CD8-positive, alpha-beta memory T cell (primary cell): ENCODE data around the gene ITGA6. TPM values are rescaled to one million over a fixed set of nuclear protein-coding genes. Genes with fewer than 3 reads are reported as not detected.
A peak's percentile ranks its signal among the peaks of the same experiment; 100 is the strongest.

Experiments
- CTCF ChIA-PET: fragments of 350-600 bp; sonication (Branson Sonifier 250); formaldehyde crosslinking; loops from one replicate; lab custom pipeline; 2021; ENCODE audit warnings: antibody characterized with exemption; lab: Charles Lee
- POLR2A ChIA-PET: fragments of 350-600 bp; sonication (Branson Sonifier 250); formaldehyde crosslinking; loops from one replicate; lab custom pipeline; 2021; ENCODE audit warnings: antibody characterized with exemption; lab: Charles Lee
- DNase-seq, 5 donors: peaks; one replicate each; pipeline versions ENCODE4 v3.0.0 to v3.0.0-alpha.2; 2020 to 2022; ENCODE audit warnings: mixed read lengths in 1 of 5
- H3K27ac ChIP-seq: one replicate; pipeline ENCODE4 v1.7.0; 2013; ENCODE audit warnings: low read depth, mild to moderate bottlenecking, low read length, moderate library complexity
- H3K27me3 ChIP-seq: 2 replicates; pipeline ENCODE4 v1.7.0; 2013; ENCODE audit warnings: low read length, mild to moderate bottlenecking; ENCODE audit not compliant: insufficient read depth, poor library complexity, severe bottlenecking
- H3K36me3 ChIP-seq: 2 replicates; pipeline ENCODE4 v1.7.0; 2013; ENCODE audit warnings: mild to moderate bottlenecking, low read length, moderate library complexity; ENCODE audit not compliant: insufficient read depth
- H3K4me1 ChIP-seq: 2 replicates; pipeline ENCODE4 v1.7.0; 2013; ENCODE audit warnings: mild to moderate bottlenecking, low read length, moderate library complexity; ENCODE audit not compliant: insufficient read depth
- H3K4me3 ChIP-seq: 2 replicates; pipeline ENCODE4 v1.7.0; 2013; ENCODE audit warnings: mild to moderate bottlenecking, low read length
- H3K9me3 ChIP-seq: 2 replicates; pipeline ENCODE4 v1.7.0; 2013; ENCODE audit warnings: mild to moderate bottlenecking, low read length
- H3K27ac Mint-ChIP-seq, 8 donors: one replicate each; pipeline ENCODE4 v1.8.0; 2020 to 2021; ENCODE audit warnings: mixed read lengths in 8 of 8, mild to moderate bottlenecking in 6 of 8, inconsistent platforms in 3 of 8, moderate library complexity in 3 of 8
- H3K27me3 Mint-ChIP-seq, 2 donors: one replicate each; pipeline ENCODE4 v1.8.0; 2020 to 2021; ENCODE audit warnings: mixed read lengths in 2 of 2, mild to moderate bottlenecking in 1 of 2, moderate library complexity in 1 of 2
- H3K36me3 Mint-ChIP-seq, 3 donors: one replicate each; pipeline ENCODE4 v1.8.0; 2020 to 2021; ENCODE audit warnings: mixed read lengths in 3 of 3, inconsistent platforms in 1 of 3, mild to moderate bottlenecking in 1 of 3
- H3K4me1 Mint-ChIP-seq, 3 donors: one replicate each; pipeline ENCODE4 v1.8.0; 2020 to 2021; ENCODE audit warnings: mixed read lengths in 3 of 3, inconsistent platforms in 1 of 3, mild to moderate bottlenecking in 1 of 3
- H3K4me3 Mint-ChIP-seq, 7 donors: one replicate each; pipeline ENCODE4 v1.8.0; 2020 to 2021; ENCODE audit warnings: mixed read lengths in 7 of 7, mild to moderate bottlenecking in 6 of 7, moderate library complexity in 4 of 7, inconsistent platforms in 2 of 7
- H3K9me3 Mint-ChIP-seq, 5 donors: one replicate each; pipeline ENCODE4 v1.8.0; 2020 to 2022; ENCODE audit warnings: mixed read lengths in 5 of 5, mild to moderate bottlenecking in 3 of 5, moderate library complexity in 2 of 5, inconsistent platforms in 1 of 5
- polyA plus RNA-seq: library from polyadenylated mRNA; unstranded; fragments of 300-500 nt; fragmentation: Illumina TruSeq; gene quantifications from one replicate; pipeline ENCODE4 v1.2.3, GENCODE V29; 2021
- total RNA-seq, 2 experiments: library from RNA; stranded (reverse); gene quantifications; one replicate each; pipeline ENCODE4 v1.2.3, GENCODE V29; 2021

ITGA6 gene
- total and polyA plus RNA-seq, 3 experiments from 2014 or later: 8.0 to 39.4 (median 9.0) TPM

DNA sequence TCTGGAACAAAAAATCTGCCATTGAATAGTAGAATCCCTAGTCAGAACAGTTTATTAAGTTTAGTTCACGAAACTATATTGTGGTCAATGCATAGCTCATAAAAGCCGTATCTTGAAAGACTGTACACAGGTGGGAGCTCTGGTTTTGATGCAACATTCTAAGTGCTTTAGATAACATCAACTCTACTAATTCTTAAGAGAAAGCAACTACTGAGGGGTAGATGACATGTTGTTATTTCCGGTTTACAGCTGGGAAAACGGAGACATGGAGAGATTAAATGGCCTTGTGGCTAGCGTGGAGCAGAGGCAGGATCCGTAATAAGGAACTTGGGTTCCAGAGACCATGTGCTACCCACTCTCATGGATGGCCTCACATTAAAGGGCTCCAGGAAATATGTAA lies 4.2 kb upstream of the ITGA6 start:
- no peaks in the 10 kb centered on the region for H3K9me3 Mint-ChIP-seq
- no peak overlapping the region for H3K27ac ChIP-seq
- peak overlapping the region in 2 of 8 donors; percentile 18 to 52 for H3K27ac Mint-ChIP-seq
- H3K9me3 ChIP-seq: no peaks in the 10 kb centered on the region
- ChIA-PET POLR2A (no interaction called here), CTCF (interaction anchor here (1.3 to 29.5 kb wide), 2 partner anchors 38 to 251 kb away, joined by 3 to 582 read pairs; no protein-coding TSS in a partner anchor)
- DNase-seq: no peak
- H3K4me3 ChIP-seq: no peak overlapping the region
- peaks cover 13 to 19% (median 14%) of the 10 kb centered on the region in 3 donors for H3K4me1 Mint-ChIP-seq
- H3K4me3 Mint-ChIP-seq: peak overlapping the region in 2 of 7 donors; percentile 6 to 67
- H3K27me3 ChIP-seq: no peaks in the 10 kb centered on the region
- peaks cover 22% of the 10 kb centered on the region for H3K4me1 ChIP-seq
- H3K36me3 ChIP-seq: no peaks in the 10 kb centered on the region
- H3K36me3 Mint-ChIP-seq: peaks cover 0 to 7% (median 0%) of the 10 kb centered on the region in 3 donors
- peaks cover 17 to 47% of the 10 kb centered on the region in 2 donors for H3K27me3 Mint-ChIP-seq

GRCh38 chr2:172425336-172425735 lies 2.0 kb upstream of the ITGA6 start:
- no peaks in the 10 kb centered on the region for H3K9me3 ChIP-seq
- POLR2A ChIA-PET: no interaction called here
- peaks cover 39% of the 10 kb centered on the region for H3K4me1 ChIP-seq
- peaks cover 9 to 27% of the 10 kb centered on the region in 2 donors for H3K27me3 Mint-ChIP-seq
- H3K27me3 ChIP-seq: no peaks in the 10 kb centered on the region
- CTCF ChIA-PET: interaction anchor here (29.5 kb wide), 1 partner anchor 36 kb away, joined by 582 read pairs; no protein-coding TSS in a partner anchor
- no peak overlapping the region for H3K4me3 ChIP-seq
- H3K36me3 Mint-ChIP-seq: no peaks in the 10 kb centered on the region
- H3K36me3 ChIP-seq: no peaks in the 10 kb centered on the region
- H3K27ac Mint-ChIP-seq: peak overlapping the region in 2 of 8 donors; percentile 64 to 69
- no peak overlapping the region for H3K27ac ChIP-seq
- peak overlapping the region in 4 of 7 donors; percentile 2 to 75 (median 48) for H3K4me3 Mint-ChIP-seq
- H3K9me3 Mint-ChIP-seq: no peaks in the 10 kb centered on the region
- peaks cover 14 to 31% (median 19%) of the 10 kb centered on the region in 3 donors for H3K4me1 Mint-ChIP-seq
- DNase-seq: no peak

DNA sequence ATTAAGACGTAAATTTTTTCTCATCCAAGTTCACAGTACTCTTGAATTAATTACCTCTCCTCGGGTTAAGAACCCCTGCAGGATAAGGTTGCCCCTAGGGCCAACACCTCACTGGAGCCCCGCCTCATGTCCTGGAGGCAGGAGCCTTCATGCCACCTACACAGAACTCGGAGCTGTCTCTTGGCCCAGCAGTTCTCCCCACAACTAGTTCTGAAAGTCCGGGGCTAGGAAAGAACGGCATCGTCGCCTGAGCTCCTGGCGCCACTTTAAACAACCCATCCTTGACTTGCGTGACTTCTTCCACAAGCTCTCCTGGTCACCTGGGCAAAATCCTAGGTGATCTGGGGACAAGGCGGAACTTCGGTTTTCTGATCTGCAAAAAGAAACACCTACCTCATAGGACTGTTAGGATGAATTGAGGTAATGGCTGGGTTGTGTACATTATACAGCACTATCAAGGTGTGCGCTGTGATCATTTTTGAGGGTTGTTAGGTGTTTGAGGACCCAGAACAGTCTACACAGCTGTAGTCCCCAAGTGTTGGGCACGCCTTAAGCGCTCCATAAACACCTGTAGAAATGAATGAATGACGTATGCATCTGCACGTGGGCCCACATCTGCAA lies 641 bp upstream of the ITGA6 start:
- Mint-ChIP-seq H3K27ac (peak overlapping the region; percentile 71 to 93 (median 89)), H3K9me3 (no peaks in the 10 kb centered on the region), H3K4me1 (peaks cover 14 to 45% (median 19%) of the 10 kb centered on the region in 3 donors), H3K4me3 (peak overlapping the region; percentile 81 to 96 (median 90)), H3K36me3 (peaks cover 0 to 1% (median 0%) of the 10 kb centered on the region in 3 donors), H3K27me3 (peaks cover 9 to 15% of the 10 kb centered on the region in 2 donors)
- Histone ChIP-seq H3K27me3 (no peaks in the 10 kb centered on the region), H3K9me3 (no peaks in the 10 kb centered on the region), H3K36me3 (no peaks in the 10 kb centered on the region), H3K27ac (no peak overlapping the region), H3K4me3 (peak overlapping the region; percentile 55), H3K4me1 (peaks cover 53% of the 10 kb centered on the region)
- ChIA-PET POLR2A (interaction anchor here (0.7 to 4.7 kb wide), 4 partner anchors 15 to 38 kb away, joined by 3 to 52 read pairs (median 14); no protein-coding TSS in a partner anchor), CTCF (interaction anchor here (0.5 to 29.5 kb wide), 6 partner anchors 13 to 1929 kb away, joined by 3 to 582 read pairs (median 6); no protein-coding TSS in a partner anchor)
- no peak for DNase-seq

GRCh38 chr2:172427990-172428831 lies 825 bp downstream of the ITGA6 start:
- Mint-ChIP-seq H3K4me1 (peaks cover 11 to 57% (median 12%) of the 10 kb centered on the region in 3 donors), H3K27ac (peak overlapping the region; percentile 62 to 92 (median 81)), H3K36me3 (peaks cover 0 to 3% (median 0%) of the 10 kb centered on the region in 3 donors), H3K4me3 (peak overlapping the region; percentile 88 to 96 (median 92)), H3K9me3 (no peaks in the 10 kb centered on the region), H3K27me3 (peaks cover 0 to 6% of the 10 kb centered on the region in 2 donors)
- Histone ChIP-seq H3K27me3 (no peaks in the 10 kb centered on the region), H3K4me1 (peaks cover 64% of the 10 kb centered on the region), H3K36me3 (no peaks in the 10 kb centered on the region), H3K9me3 (no peaks in the 10 kb centered on the region), H3K4me3 (peak overlapping the region; percentile 70), H3K27ac (peak overlapping the region; percentile 48)
- ChIA-PET CTCF (interaction anchor here (0.7 to 29.5 kb wide), 11 partner anchors 11 to 324 kb away, joined by 3 to 582 read pairs (median 4); no protein-coding TSS in a partner anchor), POLR2A (interaction anchor here (0.6 to 4.7 kb wide), 6 partner anchors 13 to 428 kb away, joined by 4 to 52 read pairs (median 6); partner anchors contain the start of gene METAP1D)
- peak; percentile 34 to 79 (median 56) for DNase-seq

DNA sequence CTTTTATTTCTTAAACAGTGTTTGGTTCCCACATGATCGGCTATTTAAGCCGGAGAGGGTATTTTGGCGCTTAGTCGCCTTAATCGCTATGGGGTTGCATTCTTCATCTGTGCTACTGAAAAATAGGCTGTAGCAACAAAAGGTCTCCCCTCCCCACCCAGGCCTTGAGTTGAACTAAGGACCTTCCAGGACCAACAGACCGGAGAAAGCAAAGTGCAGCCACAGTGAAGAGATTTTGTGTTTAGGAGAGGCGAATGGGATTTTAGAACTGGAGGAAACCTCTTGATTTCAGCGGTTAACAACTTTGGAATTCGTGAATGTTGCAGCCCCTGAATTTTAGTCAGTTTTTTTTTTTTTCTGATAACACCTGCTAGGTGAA lies 1.4 kb downstream of the ITGA6 start:
- Histone ChIP-seq H3K27ac (no peak overlapping the region), H3K36me3 (no peaks in the 10 kb centered on the region), H3K9me3 (no peaks in the 10 kb centered on the region), H3K4me3 (peak overlapping the region; percentile 70), H3K4me1 (peaks cover 66% of the 10 kb centered on the region), H3K27me3 (no peaks in the 10 kb centered on the region)
- Mint-ChIP-seq H3K27me3 (peaks cover 0 to 2% of the 10 kb centered on the region in 2 donors), H3K36me3 (peaks cover 0 to 3% (median 0%) of the 10 kb centered on the region in 3 donors), H3K9me3 (no peaks in the 10 kb centered on the region), H3K4me1 (peaks cover 9 to 62% (median 9%) of the 10 kb centered on the region in 3 donors), H3K27ac (peak overlapping the region; percentile 62 to 92 (median 81)), H3K4me3 (peak overlapping the region; percentile 88 to 96 (median 92))
- ChIA-PET CTCF (interaction anchor here (0.8 to 29.5 kb wide), 6 partner anchors 11 to 256 kb away, joined by 3 to 582 read pairs (median 6); no protein-coding TSS in a partner anchor), POLR2A (interaction anchor here (0.5 to 4.7 kb wide), 4 partner anchors 24 to 709 kb away, joined by 3 to 52 read pairs (median 5); partner anchors contain the start of gene METAP1D)
- peak in 1 of 5 donors; percentile 32 for DNase-seq

DNA sequence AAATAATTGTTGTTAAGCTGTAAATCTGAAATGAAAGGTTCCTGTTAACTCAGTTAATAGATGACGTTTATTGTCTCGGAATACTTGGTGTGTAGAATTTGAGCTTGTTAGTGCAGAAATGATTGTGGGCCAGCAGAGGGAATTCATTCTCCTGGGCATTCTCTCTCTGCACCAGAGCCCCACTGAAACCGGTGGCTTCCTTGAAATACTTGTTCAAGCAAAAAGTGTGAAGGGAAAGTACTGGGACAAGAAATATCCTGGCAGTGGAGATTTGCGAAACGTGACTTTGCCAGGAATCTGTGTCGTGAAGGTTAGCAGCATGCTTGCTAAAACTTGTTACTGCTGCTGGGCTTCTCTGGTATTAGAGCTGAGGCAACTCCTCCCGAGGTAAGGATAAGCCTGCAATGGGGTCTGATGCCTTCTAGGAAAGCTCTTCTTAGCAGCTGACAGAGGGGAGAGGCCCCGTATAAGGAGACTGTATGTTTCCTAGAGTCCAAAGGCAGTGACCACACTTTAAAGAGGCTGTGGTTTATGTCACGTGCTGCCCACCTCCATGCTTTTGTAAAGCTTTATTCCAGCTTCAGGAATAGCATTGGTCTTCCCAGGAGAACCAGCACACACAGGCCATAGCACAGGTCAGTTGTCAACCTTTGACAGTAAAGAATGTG lies 2.0 kb downstream of the ITGA6 start:
- H3K27me3 Mint-ChIP-seq: no peaks in the 10 kb centered on the region
- peak overlapping the region; percentile 44 to 89 (median 74) for H3K27ac Mint-ChIP-seq
- no peak for DNase-seq
- Histone ChIP-seq H3K27me3 (no peaks in the 10 kb centered on the region), H3K36me3 (no peaks in the 10 kb centered on the region), H3K4me1 (peaks cover 72% of the 10 kb centered on the region), H3K27ac (no peak overlapping the region), H3K9me3 (no peaks in the 10 kb centered on the region), H3K4me3 (peak overlapping the region; percentile 70)
- H3K36me3 Mint-ChIP-seq: peaks cover 0 to 3% (median 0%) of the 10 kb centered on the region in 3 donors
- H3K4me3 Mint-ChIP-seq: peak overlapping the region; percentile 88 to 96 (median 92)
- CTCF ChIA-PET: interaction anchor here (0.8 to 29.5 kb wide), 5 partner anchors 10 to 257 kb away, joined by 3 to 582 read pairs (median 8); no protein-coding TSS in a partner anchor
- POLR2A ChIA-PET: interaction anchor here (0.5 to 4.7 kb wide), 3 partner anchors 23 to 710 kb away, joined by 3 to 52 read pairs (median 5); no protein-coding TSS in a partner anchor
- peaks cover 9 to 68% (median 9%) of the 10 kb centered on the region in 3 donors for H3K4me1 Mint-ChIP-seq
- no peaks in the 10 kb centered on the region for H3K9me3 Mint-ChIP-seq

DNA sequence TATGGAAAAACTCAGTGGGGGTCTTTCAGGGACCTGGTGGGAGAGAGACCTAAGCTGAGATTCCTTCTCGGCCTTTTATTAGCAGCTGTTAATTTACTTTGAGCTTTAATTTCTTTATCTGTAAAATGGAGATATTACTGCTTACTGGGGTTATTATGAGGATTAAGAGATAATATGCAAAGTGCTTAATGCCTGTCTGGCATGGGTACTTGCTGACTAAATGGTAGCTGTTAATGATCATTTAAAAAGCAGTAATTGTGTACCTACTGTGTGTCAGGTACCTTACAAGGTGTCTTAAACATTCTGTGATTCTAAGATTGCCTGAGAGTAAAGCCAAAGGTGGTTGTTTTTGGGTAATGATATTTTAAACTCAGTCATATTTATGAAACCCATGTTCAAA lies 2.6 kb downstream of the ITGA6 start:
- Mint-ChIP-seq H3K36me3 (peaks cover 0 to 5% (median 0%) of the 10 kb centered on the region in 3 donors), H3K27me3 (peaks cover 0 to 4% of the 10 kb centered on the region in 2 donors), H3K4me3 (peak overlapping the region; percentile 72 to 96 (median 91)), H3K27ac (peak overlapping the region in 7 of 8 donors; percentile 31 to 89 (median 71)), H3K4me1 (peaks cover 9 to 74% (median 9%) of the 10 kb centered on the region in 3 donors), H3K9me3 (no peaks in the 10 kb centered on the region)
- DNase-seq: no peak
- POLR2A ChIA-PET: interaction anchor here (0.5 to 4.7 kb wide), 2 partner anchors 32 to 288 kb away, joined by 5 to 52 read pairs; no protein-coding TSS in a partner anchor
- Histone ChIP-seq H3K4me1 (peaks cover 78% of the 10 kb centered on the region), H3K4me3 (peak overlapping the region; percentile 70), H3K9me3 (no peaks in the 10 kb centered on the region), H3K27ac (no peak overlapping the region), H3K36me3 (no peaks in the 10 kb centered on the region), H3K27me3 (no peaks in the 10 kb centered on the region)
- CTCF ChIA-PET: interaction anchor here (1.4 to 29.5 kb wide), 4 partner anchors 10 to 258 kb away, joined by 5 to 582 read pairs (median 30); no protein-coding TSS in a partner anchor
